HEK293 (cell line): ENCODE measurements around the gene MED20.
"Not testable (repeated sequence)": the region's sequence is repeated elsewhere in the genome, so short reads cannot be mapped to it uniquely, and the experiment has no call there.

Experiments
- CTCF ChIP-seq: fragments of 450-650 bp; formaldehyde crosslinking; IDR thresholded peaks from 2 replicates; pipeline ENCODE4 v1.5.1; 2016; ENCODE audit warnings: missing biosample characterization, missing genetic modification characterization
- PRDM10 ChIP-seq: fragments of 450-650 bp; formaldehyde crosslinking; IDR thresholded peaks from 2 replicates; pipeline ENCODE4 v1.5.1; 2016; ENCODE audit warnings: missing biosample characterization, missing genetic modification characterization
- ZBTB11 ChIP-seq: fragments of 450-650 bp; formaldehyde crosslinking; conservative IDR thresholded peaks from 2 replicates; pipeline ENCODE4 v1.5.1; 2016; ENCODE audit warnings: low read depth, missing biosample characterization, missing genetic modification characterization
- ZNF174 ChIP-seq: fragments of 450-650 bp; formaldehyde crosslinking; IDR thresholded peaks from 2 replicates; pipeline ENCODE4 v1.5.0; 2017; ENCODE audit warnings: missing biosample characterization, mild to moderate bottlenecking, missing genetic modification characterization
- ZNF221 ChIP-seq: fragments of 450-650 bp; formaldehyde crosslinking; IDR thresholded peaks from 2 replicates; pipeline ENCODE4 v1.5.1; 2017; ENCODE audit warnings: missing biosample characterization, missing genetic modification characterization, borderline replicate concordance
- ZNF24 ChIP-seq: fragments of 450-650 bp; formaldehyde crosslinking; IDR thresholded peaks from 2 replicates; pipeline ENCODE4 v1.5.1; 2016; ENCODE audit warnings: missing biosample characterization, missing genetic modification characterization
- ZNF785 ChIP-seq: fragments of 450-650 bp; formaldehyde crosslinking; IDR thresholded peaks from 2 replicates; pipeline ENCODE4 v1.5.1; 2016; ENCODE audit warnings: missing biosample characterization, missing genetic modification characterization
- ZNF792 ChIP-seq: fragments of 450-650 bp; formaldehyde crosslinking; IDR thresholded peaks from 2 replicates; pipeline ENCODE4 v1.5.1; 2016; ENCODE audit warnings: missing biosample characterization, missing genetic modification characterization

GRCh38 chr6:41942882-41943281 is 21.9 kb upstream of the MED20 start:
- TF ChIP-seq ZNF792 (tag by site-specific recombination); CTCF (tag by site-specific recombination); ZNF221; ZNF174 (tag by site-specific recombination); ZBTB11 (tag by site-specific recombination); ZNF24; PRDM10 (tag by site-specific recombination); ZNF785: not testable (repeated sequence)
